Large intestine (tissue), 3 donors: Measurements from ENCODE around the gene GLTP. TPM values are rescaled to one million over a fixed set of nuclear protein-coding genes. Genes with fewer than 3 reads are reported as not detected.
A peak's percentile ranks its signal among the peaks of the same experiment; 100 is the strongest.
"Not testable (repeated sequence)": the region's sequence is repeated elsewhere in the genome, so short reads cannot be mapped to it uniquely, and the experiment has no call there.

Experiments used
- DNase-seq, 2 donors: peaks; one replicate each; pipeline versions ENCODE4 v3.0.0 to v3.0.0-alpha.2; 2013
- H3K27ac ChIP-seq: one replicate; pipeline ENCODE4 v1.5.1; 2013; ENCODE audit warnings: low read length
- H3K27me3 ChIP-seq: 2 replicates; pipeline ENCODE4 v1.6.1; 2013; ENCODE audit warnings: low read length; ENCODE audit not compliant: control insufficient read depth, insufficient read depth
- H3K36me3 ChIP-seq: 2 replicates; pipeline ENCODE4 v1.6.1; 2013; ENCODE audit warnings: low read length; ENCODE audit not compliant: control insufficient read depth, insufficient read depth
- H3K4me1 ChIP-seq: one replicate; pipeline ENCODE4 v1.6.1; 2013; ENCODE audit warnings: low read length; ENCODE audit not compliant: control insufficient read depth, insufficient read depth
- H3K4me3 ChIP-seq: one replicate; pipeline ENCODE4 v1.5.1; 2013; ENCODE audit warnings: low read length
- H3K9me3 ChIP-seq: one replicate; pipeline ENCODE4 v1.6.1; 2013; ENCODE audit warnings: mild to moderate bottlenecking, low read depth, low read length, moderate library complexity; ENCODE audit not compliant: control insufficient read depth
- WGBS: methylation state at CpG from one replicate; pipeline ENCODE4 v1.1.5; 2013; ENCODE audit warnings: low lambda C conversion rate; ENCODE audit not compliant: insufficient coverage; 5-methylcytosine and 5-hydroxymethylcytosine counted together
- polyA plus RNA-seq: library from polyadenylated mRNA; unstranded; fragments of 120-200 nt; gene quantifications from one replicate; pipeline ENCODE4 v1.2.1, GENCODE V29; 2013

Gene GLTP
- polyA plus RNA-seq, 1 donor: 24.3 TPM

- Histone ChIP-seq H3K4me1 (peaks cover 39% of the 10 kb centered on the region), H3K27ac (peak overlapping the region; percentile 66), H3K36me3 (no peaks in the 10 kb centered on the region), H3K9me3 (no peaks in the 10 kb centered on the region), H3K4me3 (no peak overlapping the region), H3K27me3 (no peaks in the 10 kb centered on the region)
- no CpG with 5 or more reads among the region's 9 CpGs for WGBS
- DNase-seq: peak; percentile 40 to 70
Observed at GRCh38 chr12:109863847-109864712, 16.3 kb downstream of the GLTP start.

- not testable (repeated sequence) for H3K9me3 ChIP-seq, H3K27me3 ChIP-seq, H3K4me3 ChIP-seq, DNase-seq
- peaks cover 39% of the 10 kb centered on the region for H3K4me1 ChIP-seq
- H3K27ac ChIP-seq: peak overlapping the region; percentile 65
- H3K36me3 ChIP-seq: peaks cover 12% of the 10 kb centered on the region
- WGBS: no CpG with 5 or more reads among the region's 9 CpGs
Observed at GRCh38 chr12:109862491-109862890, 17.9 kb downstream of the GLTP start.

- Histone ChIP-seq H3K27me3 (no peaks in the 10 kb centered on the region), H3K4me1 (peaks cover 39% of the 10 kb centered on the region), H3K9me3 (no peaks in the 10 kb centered on the region), H3K4me3 (no peak overlapping the region), H3K36me3 (peaks cover 19% of the 10 kb centered on the region), H3K27ac (peak overlapping the region; percentile 65)
- peak; percentile 80 to 89 for DNase-seq
- WGBS: no CpG with 5 or more reads among the region's 17 CpGs
Observed at GRCh38 chr12:109861689-109862314, 18.5 kb downstream of the GLTP start.

- Histone ChIP-seq H3K27me3 (no peaks in the 10 kb centered on the region), H3K9me3 (no peaks in the 10 kb centered on the region), H3K4me1 (peaks cover 39% of the 10 kb centered on the region), H3K36me3 (peaks cover 26% of the 10 kb centered on the region), H3K4me3 (no peak overlapping the region), H3K27ac (peak overlapping the region; percentile 42)
- DNase-seq: no peak
- no CpG with 5 or more reads among the region's 5 CpGs for WGBS
Observed at GRCh38 chr12:109860977-109861376, 19.4 kb downstream of the GLTP start.

GRCh38 chr12:109858764-109859163 lies 21.6 kb downstream of the GLTP start:
- WGBS: no CpG with 5 or more reads among the region's 5 CpGs
- Histone ChIP-seq H3K4me1 (peaks cover 26% of the 10 kb centered on the region), H3K4me3 (no peak overlapping the region), H3K9me3 (no peaks in the 10 kb centered on the region), H3K36me3 (peaks cover 43% of the 10 kb centered on the region), H3K27me3 (no peaks in the 10 kb centered on the region), H3K27ac (no peak overlapping the region)
- no peak for DNase-seq

GRCh38 chr12:109857715-109858114 lies 22.6 kb downstream of the GLTP start:
- Histone ChIP-seq H3K27me3 (no peaks in the 10 kb centered on the region), H3K4me1 (peaks cover 19% of the 10 kb centered on the region), H3K27ac (no peak overlapping the region), H3K36me3 (peaks cover 46% of the 10 kb centered on the region), H3K9me3 (no peaks in the 10 kb centered on the region), H3K4me3 (no peak overlapping the region)
- DNase-seq: no peak
- WGBS: no CpG with 5 or more reads among the region's 6 CpGs

GRCh38 chr12:109855377-109855776 lies 25.0 kb downstream of the GLTP start:
- peaks cover 51% of the 10 kb centered on the region for H3K36me3 ChIP-seq
- DNase-seq: no peak

GRCh38 chr12:109850518-109850917 lies 29.8 kb downstream of the GLTP start:
- H3K27ac ChIP-seq, H3K4me1 ChIP-seq, H3K9me3 ChIP-seq, DNase-seq, H3K27me3 ChIP-seq, H3K4me3 ChIP-seq: not testable (repeated sequence)
- H3K36me3 ChIP-seq: peaks cover 21% of the 10 kb centered on the region
- 100% methylated on average over 2 of the region's 6 CpGs for WGBS

More at GRCh38 chr12:109855377-109855776, 25.0 kb downstream of the GLTP start:
- Histone ChIP-seq H3K4me3 (no peak overlapping the region), H3K27me3 (no peaks in the 10 kb centered on the region), H3K9me3 (no peaks in the 10 kb centered on the region), H3K27ac (no peak overlapping the region), H3K4me1 (no peaks in the 10 kb centered on the region)
- no CpG with 5 or more reads among the region's 14 CpGs for WGBS

GRCh38 chr12:109847142-109847735 lies 33.1 kb downstream of the GLTP start:
- H3K27ac ChIP-seq: no peak overlapping the region
- no peaks in the 10 kb centered on the region for H3K27me3 ChIP-seq
- H3K9me3 ChIP-seq: no peaks in the 10 kb centered on the region
- peaks cover under 1% of the 10 kb centered on the region for H3K36me3 ChIP-seq
- no CpG with 5 or more reads among the region's 7 CpGs for WGBS
- no peak overlapping the region for H3K4me3 ChIP-seq
- peaks cover 7% of the 10 kb centered on the region for H3K4me1 ChIP-seq
- DNase-seq: no peak

- peak; percentile 44 to 66 for DNase-seq
- Histone ChIP-seq H3K4me1 (peaks cover 7% of the 10 kb centered on the region), H3K27me3 (no peaks in the 10 kb centered on the region), H3K36me3 (no peaks in the 10 kb centered on the region), H3K9me3 (no peaks in the 10 kb centered on the region), H3K4me3 (peak overlapping the region; percentile 34), H3K27ac (peak overlapping the region; percentile 16)
- WGBS: no CpG with 5 or more reads among the region's 7 CpGs
Observed at GRCh38 chr12:109845824-109846205, 34.5 kb downstream of the GLTP start.
